ENCODE data around the gene ETV2.

ETV2 gene

DNA sequence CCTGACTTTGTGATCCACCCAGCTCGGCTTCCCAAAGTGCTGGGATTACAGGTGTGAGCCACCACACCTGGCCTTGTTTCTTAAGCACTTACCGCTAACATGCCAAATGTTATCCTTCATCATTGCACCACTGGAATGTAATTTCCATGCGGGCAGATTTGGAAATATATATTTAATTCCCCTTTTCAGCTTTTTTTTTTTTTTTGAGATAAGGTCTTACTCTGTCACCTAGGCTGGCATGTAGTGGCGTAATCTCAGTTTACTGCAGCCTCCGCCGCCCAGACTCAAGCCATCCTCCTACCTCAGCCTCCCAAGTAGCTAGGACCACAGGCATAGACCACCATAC, 20.4 kb downstream of the ETV2 start:
- TF ChIP-seq, protein P1, sequence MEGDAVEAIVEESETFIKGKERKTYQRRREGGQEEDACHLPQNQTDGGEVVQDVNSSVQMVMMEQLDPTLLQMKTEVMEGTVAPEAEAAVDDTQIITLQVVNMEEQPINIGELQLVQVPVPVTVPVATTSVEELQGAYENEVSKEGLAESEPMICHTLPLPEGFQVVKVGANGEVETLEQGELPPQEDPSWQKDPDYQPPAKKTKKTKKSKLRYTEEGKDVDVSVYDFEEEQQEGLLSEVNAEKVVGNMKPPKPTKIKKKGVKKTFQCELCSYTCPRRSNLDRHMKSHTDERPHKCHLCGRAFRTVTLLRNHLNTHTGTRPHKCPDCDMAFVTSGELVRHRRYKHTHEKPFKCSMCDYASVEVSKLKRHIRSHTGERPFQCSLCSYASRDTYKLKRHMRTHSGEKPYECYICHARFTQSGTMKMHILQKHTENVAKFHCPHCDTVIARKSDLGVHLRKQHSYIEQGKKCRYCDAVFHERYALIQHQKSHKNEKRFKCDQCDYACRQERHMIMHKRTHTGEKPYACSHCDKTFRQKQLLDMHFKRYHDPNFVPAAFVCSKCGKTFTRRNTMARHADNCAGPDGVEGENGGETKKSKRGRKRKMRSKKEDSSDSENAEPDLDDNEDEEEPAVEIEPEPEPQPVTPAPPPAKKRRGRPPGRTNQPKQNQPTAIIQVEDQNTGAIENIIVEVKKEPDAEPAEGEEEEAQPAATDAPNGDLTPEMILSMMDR (IDR thresholded peaks at IDR 0.05; ENCODE audit: low read depth, low read length, missing control alignments) = no peak
- no peak for DNase-seq
- in situ Hi-C loops (cut with HindIII; ENCODE audit: low pct_ligation_motif_present, low sequenced_read_pairs) = no loop called here
- Histone ChIP-seq H3K36me3 (replicated peaks) (peaks cover 11% of the 10 kb centered on the region), H3K27me3 (replicated peaks) (no peaks in the 10 kb centered on the region), H3K4me3 (ENCODE audit: low read depth, low read length) (no peak overlapping the region), H3K27ac (no peak overlapping the region)

DNA sequence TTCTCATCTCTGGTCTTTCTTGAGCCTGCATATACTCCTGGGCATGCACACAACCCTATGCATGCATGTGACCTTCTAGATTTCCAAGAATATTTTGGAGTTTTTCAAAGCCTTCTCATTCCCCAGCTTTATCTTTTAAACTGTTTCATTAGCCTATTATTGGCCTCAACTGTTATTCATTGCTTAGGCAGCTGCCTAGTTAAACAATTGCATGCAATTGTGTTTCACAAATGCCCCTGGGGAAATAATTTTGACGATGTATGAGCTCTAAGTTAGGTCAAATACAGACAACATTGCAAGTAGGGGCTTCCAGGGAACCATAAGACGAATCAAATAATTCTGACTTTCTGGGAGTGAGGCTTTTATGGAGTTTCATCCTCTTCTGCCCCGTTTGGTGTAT, 22.4 kb downstream of the ETV2 start:
- in situ Hi-C loops (cut with HindIII; ENCODE audit: low pct_ligation_motif_present, low sequenced_read_pairs) = no loop called here
- DNase-seq = no peak
- Histone ChIP-seq H3K4me3 (ENCODE audit: low read depth, low read length) (no peak overlapping the region), H3K27me3 (replicated peaks) (no peaks in the 10 kb centered on the region), H3K27ac (no peak overlapping the region), H3K36me3 (replicated peaks) (peaks cover 3% of the 10 kb centered on the region)
- TF ChIP-seq, protein P1 (IDR thresholded peaks at IDR 0.05; ENCODE audit: low read depth, low read length, missing control alignments) = no peak

DNA sequence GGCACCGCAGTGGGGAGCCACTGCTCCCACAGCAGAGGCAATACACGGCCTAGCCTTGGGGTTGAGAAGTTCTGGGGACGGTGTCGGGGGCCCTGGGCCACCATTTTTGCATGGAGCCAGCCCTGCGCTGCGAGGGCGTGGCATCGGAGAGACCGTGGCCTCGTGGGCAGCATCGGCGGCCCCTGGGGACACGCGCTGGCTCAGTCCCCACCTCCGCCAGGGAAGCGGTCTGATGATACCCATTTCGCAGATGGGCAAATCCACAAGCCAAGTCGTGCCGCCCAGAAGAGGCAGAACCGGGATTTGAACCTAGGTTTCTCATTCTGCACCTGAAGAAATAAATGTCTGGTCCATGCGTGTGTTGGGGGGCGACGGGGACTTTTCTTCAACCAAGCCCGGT, 23.6 kb downstream of the ETV2 start:
- H3K4me3 ChIP-seq (ENCODE audit: low read depth, low read length) = no peak overlapping the region
- in situ Hi-C loops (cut with HindIII; ENCODE audit: low pct_ligation_motif_present, low sequenced_read_pairs) = no loop called here

DNA sequence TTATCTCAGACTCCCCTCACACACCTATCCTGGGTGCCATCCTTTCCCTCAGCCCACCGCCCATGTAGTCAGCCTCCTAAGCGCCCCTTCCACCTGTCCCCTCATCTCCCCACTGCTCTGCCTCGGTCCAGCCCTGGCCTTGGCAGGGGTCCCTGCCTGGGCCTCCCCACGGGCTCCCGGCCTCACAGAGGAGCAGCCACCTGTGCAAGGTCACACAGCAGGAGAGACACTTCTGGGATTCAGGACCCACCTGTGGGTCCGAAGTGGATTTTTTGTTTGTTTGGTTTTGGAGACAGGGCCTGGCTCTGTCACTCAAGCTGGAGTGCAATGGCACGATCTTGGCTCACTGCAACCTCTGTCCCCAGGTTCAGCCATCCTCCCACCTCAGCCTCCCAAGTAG, 24.1 kb downstream of the ETV2 start:
- in situ Hi-C loops (cut with HindIII; ENCODE audit: low pct_ligation_motif_present, low sequenced_read_pairs) = no loop called here
- TF ChIP-seq, protein P1 (IDR thresholded peaks at IDR 0.05; ENCODE audit: low read depth, low read length, missing control alignments) = no peak
- Histone ChIP-seq H3K27me3 (replicated peaks) (no peaks in the 10 kb centered on the region), H3K27ac (no peak overlapping the region), H3K36me3 (replicated peaks) (no peaks in the 10 kb centered on the region), H3K4me3 (ENCODE audit: low read depth, low read length) (no peak overlapping the region)
- no peak for DNase-seq

More for the DNA sequence above, 23.6 kb downstream of the ETV2 start:
- no peak for DNase-seq
- TF ChIP-seq, protein P1 (IDR thresholded peaks at IDR 0.05; ENCODE audit: low read depth, low read length, missing control alignments) = no peak
- Histone ChIP-seq H3K27me3 (replicated peaks) (no peaks in the 10 kb centered on the region), H3K36me3 (replicated peaks) (no peaks in the 10 kb centered on the region), H3K27ac (no peak overlapping the region)

DNA sequence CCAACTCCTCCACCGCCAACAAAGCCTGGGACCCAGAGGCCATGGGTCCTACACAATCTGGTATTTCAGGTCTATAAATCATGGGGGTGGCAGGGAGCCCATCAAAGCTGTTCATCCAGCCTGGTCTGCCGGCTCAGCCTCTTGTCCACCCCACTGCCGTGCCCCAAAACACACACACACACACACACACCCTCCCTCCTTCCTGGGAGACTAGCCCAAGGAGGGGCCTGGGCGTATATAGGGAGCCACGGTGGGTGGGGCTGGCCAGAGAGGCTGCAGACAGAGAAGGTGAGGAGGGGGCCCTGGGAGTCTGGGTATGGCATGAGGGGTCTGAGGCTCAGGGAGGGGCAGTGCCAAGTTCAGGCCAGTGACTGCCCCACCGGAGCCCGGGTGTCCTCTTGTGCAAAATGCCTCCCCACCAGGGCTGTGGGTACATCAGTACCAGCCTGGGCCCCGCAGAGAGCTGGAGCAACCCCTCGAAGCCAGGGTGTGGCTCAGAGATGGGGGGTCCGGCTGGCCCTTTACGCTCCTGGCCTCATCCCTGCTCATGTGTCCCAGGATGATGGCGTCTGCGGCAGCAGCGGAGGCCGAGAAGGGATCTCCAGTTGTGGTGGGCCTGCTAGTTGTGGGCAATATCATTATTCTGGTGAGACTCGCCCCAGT, 24.8 kb downstream of the ETV2 start, which contains the start of gene UPK1A:
Gene UPK1A (plus strand): TSS at position 267 of the 663 bp plus-strand sequence. CDS start 296 bp downstream, at position 563.
- no peak within 1 kb of the TSS for H3K27ac ChIP-seq
- no peak within 1 kb of the TSS for H3K4me3 ChIP-seq (ENCODE audit: low read depth, low read length)
- in situ Hi-C loops (cut with HindIII; ENCODE audit: low pct_ligation_motif_present, low sequenced_read_pairs) = no loop called here
- H3K27me3 ChIP-seq (replicated peaks) = no peaks in the 10 kb centered on the region
- TF ChIP-seq, protein P1 (IDR thresholded peaks at IDR 0.05; ENCODE audit: low read depth, low read length, missing control alignments) = no peak
- no peaks in the 10 kb centered on the region for H3K36me3 ChIP-seq (replicated peaks)
- no peak for DNase-seq

DNA sequence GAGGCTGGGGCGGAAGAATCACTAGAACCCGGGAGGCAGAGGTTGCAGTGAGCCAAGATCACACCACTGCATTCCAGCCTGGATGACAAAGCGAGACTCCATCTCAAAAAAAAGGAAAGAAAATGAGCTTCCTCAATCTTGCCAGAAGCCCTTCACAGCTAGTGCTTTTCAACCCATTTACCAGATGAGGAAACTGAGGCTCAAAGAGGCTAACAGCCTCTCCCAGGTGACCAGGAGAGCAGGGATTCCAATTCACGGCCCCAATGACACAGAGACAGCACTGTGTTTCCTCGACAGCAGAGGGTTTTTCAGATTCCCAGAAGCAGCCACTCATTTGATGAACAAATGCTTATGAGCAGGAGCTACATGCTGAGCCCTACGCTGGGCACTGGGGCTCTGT, 28.0 kb downstream of the ETV2 start:
- no peaks in the 10 kb centered on the region for H3K36me3 ChIP-seq (replicated peaks)
- no peak overlapping the region for H3K4me3 ChIP-seq (ENCODE audit: low read depth, low read length)
- DNase-seq = no peak
- no peaks in the 10 kb centered on the region for H3K27me3 ChIP-seq (replicated peaks)
- no peak overlapping the region for H3K27ac ChIP-seq
- in situ Hi-C loops (cut with HindIII; ENCODE audit: low pct_ligation_motif_present, low sequenced_read_pairs) = no loop called here
- TF ChIP-seq, protein P1 (IDR thresholded peaks at IDR 0.05; ENCODE audit: low read depth, low read length, missing control alignments) = no peak

All from brain microvascular endothelial cell (primary cell).